WTC11 (cell line): ENCODE data around the gene IVNS1ABP. TPM values are rescaled to one million over a fixed set of nuclear protein-coding genes. Genes with fewer than 3 reads are reported as not detected.
A peak's percentile ranks its signal among the peaks of the same experiment; 100 is the strongest.

Source experiments
- ATAC-seq: fragments of 200-7000 bp; cut with Tn5 transposase; 2 replicates; pipeline ENCODE4 v1.10.0; 2021; ENCODE audit warnings: mild to moderate bottlenecking, moderate library complexity
- CTCF ChIA-PET: fragments of 300-600 bp; sonication (Branson Sonifier 250); formaldehyde crosslinking; loops from one replicate; lab custom pipeline; 2021; ENCODE audit warnings: antibody characterized with exemption; lab: Charles Lee
- POLR2A ChIA-PET: fragments of 350-600 bp; sonication (Branson Sonifier 250); formaldehyde crosslinking; loops from one replicate; lab custom pipeline; 2021; ENCODE audit warnings: antibody characterized with exemption; lab: Charles Lee
- DNase-seq: peaks from one replicate; pipeline ENCODE4 v3.0.0; 2021; ENCODE audit warnings: low spot score
- H3K27ac Mint-ChIP-seq: 2 replicates; pipeline ENCODE4 v1.8.0; 2021; ENCODE audit warnings: mixed read lengths
- H3K27me3 Mint-ChIP-seq: 2 replicates; pipeline ENCODE4 v1.8.0; 2021; ENCODE audit warnings: low read depth, mild to moderate bottlenecking, moderate library complexity, mixed read lengths
- H3K36me3 Mint-ChIP-seq: 2 replicates; pipeline ENCODE4 v1.8.0; 2021; ENCODE audit warnings: mixed read lengths
- H3K4me1 Mint-ChIP-seq: 2 replicates; pipeline ENCODE4 v1.8.0; 2022; ENCODE audit warnings: mixed read lengths
- H3K4me3 Mint-ChIP-seq: 2 replicates; pipeline ENCODE4 v1.8.0; 2021; ENCODE audit warnings: mild to moderate bottlenecking, moderate library complexity, mixed read lengths
- H3K9me3 Mint-ChIP-seq: 2 replicates; pipeline ENCODE4 v1.8.0; 2021; ENCODE audit warnings: mixed read lengths
- MAX ChIP-seq: sonication (generic); formaldehyde crosslinking; IDR thresholded peaks from 2 replicates; pipeline ENCODE4 v1.8.0; 2022; ENCODE audit warnings: mild to moderate bottlenecking, missing genetic modification reagents
- MYBL2 ChIP-seq: sonication (generic); formaldehyde crosslinking; IDR thresholded peaks from 2 replicates; pipeline ENCODE4 v1.8.1; 2023; ENCODE audit warnings: mild to moderate bottlenecking, moderate library complexity, missing genetic modification reagents
- OVOL2 ChIP-seq: fragments of 250-450 bp; sonication (Bioruptor Pico); IDR thresholded peaks from 2 replicates; pipeline ENCODE4 v1.9.0; 2021; ENCODE audit warnings: mild to moderate bottlenecking, borderline replicate concordance
- PRDM15 ChIP-seq: sonication (generic); formaldehyde crosslinking; IDR thresholded peaks from 2 replicates; pipeline ENCODE4 v1.8.0; 2022; ENCODE audit warnings: missing genetic modification reagents
- SMAD3 ChIP-seq: sonication (generic); formaldehyde crosslinking; IDR thresholded peaks from 2 replicates; pipeline ENCODE4 v1.8.0; 2022; ENCODE audit warnings: missing genetic modification reagents, mild to moderate bottlenecking, borderline replicate concordance
- SOX15 ChIP-seq: fragments of 250-450 bp; sonication (Bioruptor Pico); IDR thresholded peaks from 2 replicates; pipeline ENCODE4 v1.9.0; 2021; ENCODE audit warnings: mild to moderate bottlenecking
- SP1 ChIP-seq: sonication (generic); formaldehyde crosslinking; conservative IDR thresholded peaks from 2 replicates; pipeline ENCODE4 v1.8.1; 2022; ENCODE audit warnings: missing genetic modification reagents
- STAT6 ChIP-seq: sonication (generic); formaldehyde crosslinking; conservative IDR thresholded peaks from 2 replicates; pipeline ENCODE4 v1.8.1; 2023; ENCODE audit warnings: mild to moderate bottlenecking, low read depth, missing genetic modification reagents, moderate library complexity
- TP53 ChIP-seq: sonication (generic); formaldehyde crosslinking; IDR thresholded peaks from 2 replicates; pipeline ENCODE4 v1.8.1; 2023; ENCODE audit warnings: mild to moderate bottlenecking, missing genetic modification reagents
- USF2 ChIP-seq: sonication (generic); formaldehyde crosslinking; IDR thresholded peaks from 2 replicates; pipeline ENCODE4 v1.8.1; 2023; ENCODE audit warnings: mild to moderate bottlenecking, missing genetic modification reagents, moderate library complexity
- ZNF263 ChIP-seq: sonication (generic); formaldehyde crosslinking; IDR thresholded peaks from 2 replicates; pipeline ENCODE4 v1.8.1; 2022; ENCODE audit warnings: low read depth, mild to moderate bottlenecking, moderate library complexity, missing genetic modification reagents
- ZSCAN18 ChIP-seq: fragments of 250-450 bp; sonication (Bioruptor Pico); IDR thresholded peaks from 2 replicates; pipeline ENCODE4 v2.1.2; 2022; ENCODE audit warnings: mild to moderate bottlenecking, moderate library complexity
- total RNA-seq: library from RNA; stranded (reverse); gene quantifications from 3 replicates; pipeline ENCODE4 v1.2.3, GENCODE V29; 2021

Gene IVNS1ABP
- total RNA-seq, 1 experiment from 2014 or later = 159 TPM

- H3K36me3 Mint-ChIP-seq = peaks cover 47% of the 10 kb centered on the region
Measured at GRCh38 chr1:185295091-185295490, 22.0 kb downstream of the IVNS1ABP start.

More at GRCh38 chr1:185295091-185295490, 22.0 kb downstream of the IVNS1ABP start:
- DNase-seq (no peak), ATAC-seq (no peak)
- no peaks in the 10 kb centered on the region for H3K27me3 Mint-ChIP-seq
- no peak overlapping the region for H3K4me3 Mint-ChIP-seq
- peak overlapping the region; percentile 15 for H3K27ac Mint-ChIP-seq
- TF ChIP-seq OVOL2 (CRISPR knock-in tag) = no peak
- TF ChIP-seq TP53 (CRISPR knock-in tag) = no peak
- no peak for TF ChIP-seq MYBL2 (CRISPR knock-in tag)
- TF ChIP-seq SMAD3 (CRISPR knock-in tag) = no peak
- no peak for TF ChIP-seq MAX
- no peak for TF ChIP-seq PRDM15 (CRISPR knock-in tag)
- no peak for TF ChIP-seq STAT6 (CRISPR knock-in tag)
- no peak for TF ChIP-seq ZNF263 (CRISPR knock-in tag)
- no peak for TF ChIP-seq USF2
- no peak for TF ChIP-seq SOX15 (CRISPR knock-in tag)
- no peak for TF ChIP-seq ZSCAN18 (CRISPR knock-in tag)
- TF ChIP-seq SP1 (CRISPR knock-in tag) = no peak
- TF ChIP-seq, all 79 proteins: peak for 0
- CTCF ChIA-PET = interaction anchor here (1.4 kb wide), 1 partner anchor 265 kb away, joined by 3 read pairs; no protein-coding TSS in a partner anchor
- no peaks in the 10 kb centered on the region for H3K9me3 Mint-ChIP-seq
- POLR2A ChIA-PET = no interaction called here
- no peaks in the 10 kb centered on the region for H3K4me1 Mint-ChIP-seq
